ENCODE results near the gene TIMD4. TPM values are rescaled to one million over a fixed set of nuclear protein-coding genes. Genes with fewer than 3 reads are reported as not detected.
"Not testable (repeated sequence)": the region's sequence is repeated elsewhere in the genome, so short reads cannot be mapped to it uniquely, and the experiment has no call there.

The TIMD4 gene
- total and polyA plus RNA-seq, 7 donors: 0.03 to 0.21 (median 0.12) TPM; not detected in 3

- no peaks in the 10 kb centered on the region for H3K27me3 ChIP-seq (ENCODE audit: insufficient read depth in 3 of 3, low read length in 2 of 3)
- TF ChIP-seq CTCF (IDR thresholded peaks at IDR 0.05): no peak
- no peak overlapping the region for H3K27ac ChIP-seq
- intact Hi-C loops (cut with DNase I): no loop called here
- no peak overlapping the region for H3K4me3 ChIP-seq
- no peaks in the 10 kb centered on the region for H3K4me1 ChIP-seq
- ATAC-seq (no peak), DNase-seq (no peak)
- H3K9me3 ChIP-seq: no peaks in the 10 kb centered on the region
- no peaks in the 10 kb centered on the region for H3K36me3 ChIP-seq (ENCODE audit: insufficient read depth in 1 of 2, low read depth in 1 of 2)
These were observed 18.5 kb upstream of the TIMD4 start for GRCh38 chr5:156981481-156981880.

- intact Hi-C loops (cut with DNase I): no loop called here
- Histone ChIP-seq H3K36me3 (ENCODE audit: insufficient read depth in 1 of 2, low read depth in 1 of 2) (no peaks in the 10 kb centered on the region), H3K9me3 (no peaks in the 10 kb centered on the region), H3K27ac (no peak overlapping the region), H3K4me3 (no peak overlapping the region), H3K4me1 (no peaks in the 10 kb centered on the region), H3K27me3 (ENCODE audit: insufficient read depth in 3 of 3, low read length in 2 of 3) (no peaks in the 10 kb centered on the region)
- no peak for ATAC-seq
- whole genome bisulfite sequencing, 3 donors: 85 to 88% (median 87%) methylated on average over 6 of the region's 6 CpGs
- no peak for TF ChIP-seq CTCF (IDR thresholded peaks at IDR 0.05)
- no peak for DNase-seq
These were observed 11.3 kb upstream of the TIMD4 start for GRCh38 chr5:156974328-156974727.

- Histone ChIP-seq H3K4me1 (no peaks in the 10 kb centered on the region), H3K9me3 (no peaks in the 10 kb centered on the region), H3K27me3 (ENCODE audit: insufficient read depth in 3 of 3, low read length in 2 of 3) (no peaks in the 10 kb centered on the region), H3K27ac (no peak overlapping the region), H3K36me3 (ENCODE audit: insufficient read depth in 1 of 2, low read depth in 1 of 2) (no peaks in the 10 kb centered on the region), H3K4me3 (no peak overlapping the region)
- WGBS, 3 donors: 63 to 74% (median 66%) methylated on average over 3 of the region's 3 CpGs
- no peak for ATAC-seq
- DNase-seq: no peak
- intact Hi-C loops (cut with DNase I): no loop called here
- TF ChIP-seq CTCF (IDR thresholded peaks at IDR 0.05): no peak
These were observed 9.0 kb upstream of the TIMD4 start for GRCh38 chr5:156971848-156972525.

- no peaks in the 10 kb centered on the region for H3K27me3 ChIP-seq (ENCODE audit: insufficient read depth in 3 of 3, low read length in 2 of 3)
- intact Hi-C loops (cut with DNase I): no loop called here
- H3K4me1 ChIP-seq: no peaks in the 10 kb centered on the region
- H3K36me3 ChIP-seq (ENCODE audit: insufficient read depth in 1 of 2, low read depth in 1 of 2): no peaks in the 10 kb centered on the region
- TF ChIP-seq CTCF (IDR thresholded peaks at IDR 0.05): no peak
- H3K9me3 ChIP-seq: no peaks in the 10 kb centered on the region
- 77 to 83% (median 79%) methylated on average over 3 of the region's 3 CpGs for WGBS, 3 donors
- ATAC-seq (no peak), DNase-seq (no peak)
- H3K27ac ChIP-seq: no peak overlapping the region
- H3K4me3 ChIP-seq: no peak overlapping the region
These were observed 8.4 kb upstream of the TIMD4 start for GRCh38 chr5:156971415-156971814.

- H3K9me3 ChIP-seq; intact Hi-C loops (cut with DNase I); H3K4me1 ChIP-seq; DNase-seq; H3K4me3 ChIP-seq; H3K27me3 ChIP-seq (ENCODE audit: insufficient read depth in 3 of 3, low read length in 2 of 3); H3K27ac ChIP-seq; ATAC-seq; H3K36me3 ChIP-seq (ENCODE audit: insufficient read depth in 1 of 2, low read depth in 1 of 2): not testable (repeated sequence)
- 78 to 85% (median 84%) methylated on average over 3 of the region's 3 CpGs for whole genome bisulfite sequencing, 3 donors
These were observed 4.4 kb upstream of the TIMD4 start for GRCh38 chr5:156967386-156967785.
